ENCODE data around the gene KASH5. TPM values are rescaled to one million over a fixed set of nuclear protein-coding genes. Genes with fewer than 3 reads are reported as not detected.
"Not testable (repeated sequence)": the region's sequence is repeated elsewhere in the genome, so short reads cannot be mapped to it uniquely, and the experiment has no call there.

KASH5 gene
- total RNA-seq, 1 experiment from 2014 or later = not detected

DNA sequence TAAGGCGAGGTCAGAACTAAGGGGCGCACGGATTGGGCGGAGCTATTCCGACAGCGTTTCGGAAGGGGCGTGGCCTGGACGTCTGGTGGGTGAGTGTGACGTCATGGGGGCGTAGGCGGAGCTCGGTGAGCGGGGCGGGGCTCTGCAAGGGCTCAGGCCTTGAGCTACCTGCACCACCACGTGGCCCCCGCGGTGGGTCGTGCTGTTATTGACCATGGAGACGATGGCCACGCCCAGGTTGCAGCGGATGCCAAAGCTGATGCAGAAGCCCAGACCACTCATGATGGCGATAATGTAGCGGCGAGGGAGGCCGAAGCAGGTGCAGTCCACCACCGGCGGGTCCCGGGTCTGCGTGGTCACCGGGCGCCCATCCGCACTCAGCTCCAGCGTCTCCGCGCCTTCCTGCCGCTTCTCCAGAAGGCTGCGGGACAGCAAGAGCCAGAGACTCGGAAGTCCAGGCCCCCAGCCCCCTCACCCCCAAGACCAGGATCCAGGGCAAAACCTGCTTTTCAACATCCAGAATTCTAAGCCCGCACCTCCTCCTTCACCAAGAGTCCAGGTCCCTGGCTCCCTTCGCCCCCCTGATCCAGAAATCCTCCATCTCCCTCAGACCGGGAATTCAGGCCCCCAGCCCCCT lies 48.5 kb downstream of the KASH5 start:
- DNase-seq (ENCODE audit: low spot score) = no peak

DNA sequence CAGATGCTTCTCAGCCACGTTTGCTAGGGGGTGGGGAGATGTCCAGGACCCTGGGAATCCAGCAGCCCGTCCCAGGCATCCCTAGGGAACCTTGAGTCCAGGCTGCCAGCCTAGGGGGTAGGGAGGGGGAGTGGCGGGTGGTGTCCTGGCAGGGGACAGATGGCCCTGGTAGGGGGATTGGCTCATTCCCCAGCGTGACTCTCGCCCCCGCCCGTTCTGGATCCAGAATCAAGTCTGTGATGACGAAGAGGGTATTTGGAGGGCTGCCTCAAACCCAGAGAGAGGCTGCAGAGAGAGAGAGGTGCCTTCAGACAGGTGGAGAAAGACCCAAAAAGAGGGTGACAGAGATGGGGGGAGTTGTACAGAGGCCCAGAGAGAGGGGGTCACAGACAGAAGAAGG lies 49.2 kb downstream of the KASH5 start:
- no peak for DNase-seq (ENCODE audit: low spot score)

DNA sequence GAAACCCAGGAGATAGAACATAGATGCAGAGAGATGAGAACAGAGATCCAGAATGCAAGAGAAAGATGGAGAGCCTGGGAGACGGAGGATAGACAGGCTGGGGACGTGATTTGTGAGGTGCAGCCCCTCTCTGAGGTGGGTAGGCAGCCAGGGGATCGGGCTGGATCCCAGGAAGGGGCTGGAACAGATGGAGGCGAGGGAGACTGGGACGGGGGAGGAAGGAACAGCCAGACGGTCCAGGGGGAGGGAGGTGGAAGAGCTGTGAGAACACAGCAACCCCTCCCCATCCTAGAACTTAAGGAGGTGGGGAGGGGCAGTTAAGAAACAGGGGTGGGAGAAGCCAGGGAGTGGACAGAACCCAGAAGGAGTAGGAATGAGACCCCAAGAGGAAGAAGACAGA lies 50.2 kb downstream of the KASH5 start:
- no peak for DNase-seq (ENCODE audit: low spot score)

DNA sequence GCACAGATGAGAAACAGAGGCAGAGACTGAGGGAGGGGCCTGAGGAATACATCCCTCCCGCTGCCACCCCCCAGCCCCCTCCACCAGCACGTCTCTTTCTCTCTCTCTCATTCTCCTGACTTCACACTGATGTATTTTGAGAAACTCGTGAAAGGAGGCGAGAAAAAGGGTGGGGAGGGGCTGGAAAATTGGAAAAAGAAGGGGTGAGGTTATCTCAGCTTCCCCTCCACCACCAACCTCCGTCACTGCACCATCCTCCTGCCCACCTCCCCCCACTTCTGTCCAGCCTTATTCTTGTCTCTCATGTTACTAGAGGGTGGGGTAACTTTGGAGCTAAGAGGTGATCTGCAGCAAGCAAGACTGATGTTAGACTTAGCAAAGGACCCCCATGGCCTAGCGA lies 51.8 kb downstream of the KASH5 start:
- DNase-seq (ENCODE audit: low spot score) = no peak

DNA sequence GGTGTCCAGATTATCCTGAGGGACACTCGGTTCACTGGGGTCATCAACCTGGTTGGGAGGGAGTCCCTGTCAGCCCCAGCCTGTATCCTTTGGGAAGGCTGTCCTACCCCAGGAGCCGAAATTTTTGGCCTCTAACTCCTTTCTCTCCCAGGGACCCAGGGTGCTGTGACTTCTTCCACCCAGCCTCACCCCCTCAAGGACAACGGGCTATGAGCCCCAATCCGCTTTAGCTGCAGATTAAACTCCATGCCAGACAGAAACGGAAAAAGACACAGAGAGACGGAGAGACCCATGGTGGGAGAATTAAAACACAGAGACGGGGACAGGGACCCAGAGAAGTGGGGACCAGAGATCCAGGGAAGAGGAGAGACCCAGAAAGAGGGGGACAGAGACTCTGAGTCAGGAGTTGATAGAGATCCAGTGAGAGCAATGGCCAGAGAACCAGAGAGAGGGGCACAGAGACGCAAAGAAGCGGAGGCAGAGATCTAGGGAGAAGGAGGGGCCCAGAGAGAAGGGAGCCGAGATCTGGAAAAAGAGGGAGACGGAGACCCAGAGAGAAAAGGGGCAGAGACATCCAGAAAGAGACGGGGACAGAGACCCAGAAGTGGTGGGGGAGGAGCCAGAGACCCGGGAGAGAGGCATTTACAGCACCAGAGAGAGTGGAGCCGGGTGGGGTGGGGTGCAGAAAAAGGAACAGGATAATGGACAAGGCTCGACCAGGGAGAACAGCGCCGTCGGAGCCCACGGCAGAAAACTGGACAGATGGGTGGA lies 52.6 kb downstream of the KASH5 start:
- DNase-seq (ENCODE audit: low spot score) = no peak

DNA sequence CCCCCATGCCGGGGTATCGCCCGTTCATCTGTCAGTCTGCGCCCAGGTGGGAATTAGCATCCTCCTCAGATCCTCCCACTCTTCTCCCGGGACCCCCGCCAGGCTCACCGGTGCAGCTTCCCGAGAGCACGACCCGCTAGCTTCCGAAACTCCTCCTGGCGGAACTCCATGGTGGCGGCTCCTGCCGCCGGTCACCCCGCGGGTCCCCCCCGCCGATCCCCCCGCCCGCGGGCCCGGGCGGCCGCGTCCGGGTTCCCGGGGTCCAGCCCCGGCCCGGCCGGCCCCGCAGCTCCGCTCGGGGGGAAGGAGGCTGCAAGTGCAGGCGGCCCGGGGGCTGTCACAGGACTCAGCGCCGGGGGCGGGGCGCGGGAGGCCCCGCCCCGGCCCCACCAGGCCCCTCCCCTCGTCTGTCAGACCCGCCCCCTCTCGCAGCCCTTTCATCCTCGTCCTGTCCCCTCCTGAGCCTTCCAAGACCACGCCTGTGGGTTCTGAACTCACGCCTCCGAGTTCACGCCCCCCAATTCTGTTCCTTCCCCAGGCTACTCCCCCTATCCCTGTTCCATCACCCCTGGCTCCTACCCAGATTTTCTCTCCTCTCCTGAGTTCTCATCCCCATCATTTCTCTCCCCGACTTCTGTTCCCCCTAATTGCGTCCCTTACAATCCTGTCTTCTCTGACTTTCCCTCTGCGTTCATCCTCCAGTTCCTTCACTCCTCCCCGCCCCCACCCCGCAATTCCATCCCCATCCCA lies 53.3 kb downstream of the KASH5 start, which contains the start of gene SLC17A7:
TSS of gene SLC17A7 (minus strand) at position 318 of the 750 bp plus-strand sequence. CDS start at position 170, 148 bp downstream.
- peak; percentile 52 for DNase-seq (ENCODE audit: low spot score)

DNA sequence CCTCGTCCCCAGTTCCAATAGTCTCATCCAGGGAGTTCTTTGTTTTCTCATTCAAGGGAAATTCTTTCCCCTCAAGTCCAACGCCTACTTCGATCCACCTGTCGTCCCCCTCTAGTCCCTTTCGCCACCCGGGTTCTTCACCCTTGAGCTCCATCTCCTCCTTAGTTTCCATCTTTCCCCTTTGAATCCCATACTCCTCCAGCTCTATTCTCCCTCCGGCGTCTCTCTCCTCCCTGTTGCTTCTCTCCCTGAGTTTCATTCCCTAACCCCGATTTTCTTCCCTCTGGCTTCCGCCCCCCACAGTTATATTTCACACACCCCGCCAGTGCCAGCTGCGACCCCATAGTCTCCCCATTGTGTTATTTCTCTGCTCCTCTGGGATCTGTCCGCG lies 53.9 kb downstream of the KASH5 start:
- no peak for DNase-seq (ENCODE audit: low spot score)

DNA sequence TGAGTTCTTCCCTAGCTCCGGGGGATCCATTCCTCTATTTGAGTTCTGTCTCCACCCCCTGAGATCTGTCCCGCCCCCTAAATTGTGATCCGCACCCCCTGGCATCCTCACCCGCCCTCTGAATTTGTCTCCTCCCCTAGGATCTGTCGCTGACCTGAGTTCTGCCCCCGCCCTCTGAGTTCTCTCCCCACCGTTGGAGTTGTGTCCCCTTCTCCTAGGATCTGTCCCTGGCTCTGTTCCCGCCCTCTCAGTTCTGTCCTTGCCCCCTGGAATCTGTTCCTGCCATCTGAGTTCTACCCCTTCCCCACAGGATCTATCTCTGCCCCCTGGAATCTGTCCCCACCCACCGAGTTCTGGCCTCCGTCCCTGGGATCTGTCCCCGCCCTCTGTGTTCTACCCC lies 54.3 kb downstream of the KASH5 start:
- no peak for DNase-seq (ENCODE audit: low spot score)

DNA sequence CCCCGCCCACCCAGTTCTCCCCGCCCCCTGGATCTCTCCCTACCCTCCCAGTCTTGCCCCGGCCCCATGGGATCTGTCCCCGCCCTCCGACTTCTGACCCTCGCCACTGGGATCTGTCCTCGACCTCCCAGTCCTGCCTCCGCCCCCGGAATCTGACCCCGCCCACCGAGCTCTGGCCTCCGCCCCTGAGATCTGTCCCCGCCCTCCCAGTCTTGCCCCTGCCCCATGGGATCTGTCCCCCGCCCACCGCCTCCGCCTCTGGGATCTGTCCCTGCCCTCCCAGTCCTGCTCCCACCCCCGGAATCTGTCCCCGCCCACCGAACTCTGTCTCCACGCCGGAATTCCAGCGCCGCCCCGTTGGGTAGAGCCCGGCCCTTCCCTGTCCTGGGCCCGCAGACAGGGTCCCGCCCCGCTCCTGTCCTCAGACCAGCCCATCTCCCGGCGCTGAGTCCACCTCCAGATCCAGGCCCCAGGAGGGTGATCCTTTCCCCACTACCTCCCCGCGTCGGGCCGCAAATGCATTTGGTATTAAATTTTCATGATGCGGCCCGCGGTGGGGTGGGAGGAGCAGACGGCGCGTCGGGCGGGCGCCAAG lies 54.8 kb downstream of the KASH5 start:
- DNase-seq (ENCODE audit: low spot score) = peak; percentile 99

DNA sequence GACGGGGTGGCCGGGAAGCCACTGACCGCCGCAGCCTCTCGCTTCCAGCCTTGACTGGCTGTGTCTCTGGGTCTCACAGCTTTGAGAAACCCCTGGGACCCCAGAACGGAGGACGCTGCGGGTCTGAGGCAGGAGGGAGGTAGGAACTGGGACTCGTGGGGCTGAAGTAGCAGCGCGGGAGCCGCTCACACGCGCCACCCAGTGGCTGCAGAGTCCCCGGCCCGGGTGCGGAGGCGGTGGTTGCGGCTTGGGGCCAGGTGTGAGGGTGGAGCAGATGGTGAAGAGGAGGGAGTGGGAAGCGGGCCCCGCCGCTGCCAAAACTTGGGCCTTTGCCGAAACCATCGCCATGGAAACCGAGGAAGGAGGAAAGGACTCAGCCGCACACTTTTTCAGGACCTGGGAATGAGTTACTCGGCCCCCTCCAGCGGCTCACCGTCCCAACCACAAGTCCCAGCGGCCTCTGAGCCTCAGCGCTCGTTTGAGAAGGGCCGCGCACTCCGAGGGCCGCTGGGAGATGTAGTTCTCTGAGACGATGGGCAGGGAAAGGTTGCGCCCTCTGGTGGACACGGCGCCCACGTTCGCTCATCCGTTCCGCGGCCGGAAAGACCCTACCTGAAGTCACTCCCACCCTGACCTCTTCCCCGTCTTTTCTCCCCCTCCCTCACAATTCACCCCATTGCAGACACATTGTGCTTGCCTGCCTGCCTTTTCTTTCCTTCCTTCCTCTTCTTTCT lies 55.5 kb downstream of the KASH5 start:
- DNase-seq (ENCODE audit: low spot score) = peak; percentile 99

DNA sequence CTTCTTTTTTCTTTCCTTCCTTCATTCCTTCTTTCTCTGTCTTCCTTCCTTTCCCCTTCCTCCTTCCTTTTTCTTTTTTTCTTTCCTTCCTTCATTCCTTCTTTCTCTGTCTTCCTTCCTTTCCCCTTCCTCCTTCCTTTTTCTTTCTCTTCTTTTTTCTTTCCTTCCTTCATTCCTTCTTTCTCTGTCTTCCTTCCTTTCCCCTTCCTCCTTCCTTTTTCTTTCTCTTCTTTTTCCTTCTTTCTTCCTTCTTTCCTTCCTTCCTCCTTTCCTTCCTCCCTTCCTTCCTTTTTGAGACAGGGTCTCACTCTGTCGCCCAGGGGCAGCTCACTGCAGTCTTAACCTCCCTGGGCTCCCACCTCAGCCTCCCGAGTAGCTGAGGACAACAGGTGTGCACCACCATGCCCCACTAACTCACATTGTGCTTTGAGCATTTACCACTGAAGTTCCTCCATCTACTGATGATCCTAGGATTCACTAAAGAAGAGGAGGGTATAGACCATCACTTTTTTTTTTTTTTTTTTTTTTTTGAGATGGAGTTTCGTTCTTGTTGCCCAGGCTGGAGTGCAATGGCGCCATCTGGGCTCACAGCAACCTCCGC lies 56.2 kb downstream of the KASH5 start:
- not testable (repeated sequence) for DNase-seq (ENCODE audit: low spot score)

DNA sequence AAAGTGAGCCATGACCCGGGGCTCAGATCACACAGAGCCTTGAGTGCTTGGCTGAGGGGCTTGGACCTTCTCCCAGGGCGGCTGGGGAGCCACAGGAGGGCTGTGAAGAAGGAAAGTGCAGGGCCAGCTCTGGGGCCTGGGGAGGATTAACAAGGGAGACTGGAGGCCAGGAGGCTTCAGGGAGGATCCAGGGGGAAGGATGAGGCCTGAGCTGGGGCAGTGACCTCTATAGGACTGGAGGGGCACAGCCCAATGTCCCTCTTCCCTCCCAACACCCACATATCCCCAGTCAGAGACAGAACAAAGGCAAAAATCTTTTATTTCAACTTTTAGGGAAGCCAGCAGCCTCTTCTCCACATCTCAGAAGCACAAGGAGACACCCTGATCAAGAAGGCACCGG lies 57.9 kb downstream of the KASH5 start:
- DNase-seq (ENCODE audit: low spot score) = no peak

DNA sequence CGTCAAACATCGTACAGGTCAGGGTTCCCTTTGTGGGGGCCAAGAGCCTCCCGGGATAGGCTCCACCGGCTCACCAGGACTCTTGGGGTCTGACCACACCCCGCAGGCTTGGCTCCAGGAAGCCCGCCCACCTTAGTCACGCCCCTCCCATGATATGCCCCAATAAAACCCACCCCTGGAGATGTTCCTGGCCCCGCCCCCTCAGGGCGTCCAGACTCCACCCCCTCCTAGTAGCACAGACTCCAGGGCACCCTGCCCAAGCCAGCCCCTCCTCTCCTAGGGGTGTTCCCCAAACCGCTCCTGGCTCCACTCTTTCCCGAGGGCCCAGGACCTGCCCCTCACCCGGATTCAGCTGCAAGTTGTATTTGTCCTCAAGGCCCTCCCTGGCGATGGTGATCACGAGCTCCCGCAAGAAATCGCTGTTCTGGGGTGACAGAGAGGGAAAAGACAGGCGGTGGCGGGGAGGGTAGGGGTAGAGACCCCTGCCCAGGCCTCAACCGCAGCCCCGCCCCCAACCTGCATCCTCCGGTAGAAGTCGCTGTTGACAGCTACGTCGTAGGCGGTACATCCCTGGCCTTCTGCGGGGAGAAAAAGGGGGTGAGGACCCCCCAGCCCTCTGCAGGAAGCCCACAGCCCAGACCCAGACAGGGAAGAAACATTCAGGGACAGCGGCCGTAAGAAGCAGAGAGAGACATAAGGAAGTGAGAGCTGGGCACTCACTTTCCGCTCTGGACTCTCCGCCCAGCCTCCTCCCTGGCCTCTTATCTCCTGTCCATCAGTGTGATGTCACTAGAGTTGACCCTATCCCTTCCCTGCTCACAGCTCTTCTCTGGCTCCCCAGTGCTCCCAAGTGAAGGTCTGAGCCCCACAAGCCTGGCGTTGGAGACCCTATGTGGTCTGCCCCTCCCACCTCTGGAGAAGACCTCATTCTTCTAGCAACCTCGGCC lies 59.7 kb downstream of the KASH5 start:
- no peak for DNase-seq (ENCODE audit: low spot score)

DNA sequence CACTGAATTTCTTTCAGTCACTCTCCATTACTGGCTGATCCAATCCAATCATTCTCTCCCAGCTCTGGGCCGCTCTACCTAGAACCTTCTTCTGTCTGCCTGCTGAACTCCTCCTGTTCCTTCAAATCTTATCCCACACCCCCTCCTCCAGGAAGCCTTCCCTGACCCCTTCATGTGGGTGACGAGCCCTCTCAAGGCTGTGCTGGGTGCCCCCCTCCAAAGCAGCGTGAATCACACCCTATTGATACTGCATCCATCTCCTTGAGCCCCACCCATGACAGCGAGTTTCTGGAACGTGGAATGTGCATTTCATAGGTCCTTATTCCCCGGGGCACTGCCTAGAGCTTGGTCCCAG lies 60.4 kb downstream of the KASH5 start:
- DNase-seq (ENCODE audit: low spot score) = no peak

DNA sequence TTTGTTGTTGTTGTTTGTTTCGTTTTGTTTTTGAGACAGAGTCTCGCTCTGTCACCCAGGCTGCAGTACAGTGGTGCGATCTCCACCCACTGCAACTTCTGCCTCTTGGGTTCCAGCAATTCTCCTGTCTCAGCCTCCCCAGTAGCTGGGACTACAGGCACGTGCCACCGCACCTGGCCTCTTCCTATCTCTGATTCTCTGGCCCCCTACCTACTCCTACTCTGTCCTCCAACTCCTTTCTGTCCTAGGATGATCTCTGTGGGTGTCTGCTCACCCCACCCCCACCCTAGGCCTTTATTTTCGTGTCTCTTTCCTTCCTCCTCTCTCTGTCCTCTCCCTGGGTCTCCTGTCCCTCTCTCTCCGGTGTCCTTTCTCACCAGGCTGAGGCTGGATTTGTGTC lies 62.4 kb downstream of the KASH5 start:
- DNase-seq (ENCODE audit: low spot score) = no peak

DNA sequence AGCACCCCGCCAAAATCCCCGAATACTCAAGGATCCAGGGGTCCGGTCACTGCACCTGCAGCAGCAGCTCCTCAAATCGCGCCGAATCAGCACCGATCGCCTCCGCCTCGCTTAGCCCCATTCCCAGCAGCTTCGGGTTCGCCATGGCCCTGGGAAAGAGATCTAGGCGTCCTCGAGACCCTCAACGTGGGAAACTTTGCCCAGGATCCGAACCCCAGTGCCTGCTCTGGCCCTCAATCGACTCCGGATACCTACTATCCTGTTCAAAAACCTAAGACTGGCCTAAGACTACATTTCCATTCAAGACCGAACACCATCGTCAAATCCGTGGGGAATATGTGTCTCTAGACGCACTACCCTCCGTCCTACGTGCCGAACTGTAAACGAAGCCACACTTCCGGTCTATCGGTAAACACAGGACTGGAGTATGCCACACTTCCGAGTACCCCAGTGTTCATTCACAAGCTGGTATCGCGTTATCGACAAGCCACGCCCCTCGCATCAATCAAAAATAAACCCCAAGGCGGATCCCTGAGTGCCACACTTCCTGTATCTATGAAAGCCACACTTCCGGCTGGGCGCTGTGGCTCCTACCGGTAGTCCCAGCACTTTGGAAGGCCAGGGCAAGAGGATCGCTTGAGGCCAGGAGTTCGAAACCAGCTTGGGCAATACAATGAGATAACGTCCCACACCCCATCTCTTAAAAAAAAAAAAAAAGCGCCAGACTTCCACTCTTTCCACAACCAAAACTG lies 63.6 kb downstream of the KASH5 start, which contains the start of gene PIH1D1:
TSS of gene PIH1D1 (minus strand) at position 385 of the 752 bp plus-strand sequence. CDS start at position 145, 240 bp downstream.
- DNase-seq (ENCODE audit: low spot score) = peak; percentile 100

DNA sequence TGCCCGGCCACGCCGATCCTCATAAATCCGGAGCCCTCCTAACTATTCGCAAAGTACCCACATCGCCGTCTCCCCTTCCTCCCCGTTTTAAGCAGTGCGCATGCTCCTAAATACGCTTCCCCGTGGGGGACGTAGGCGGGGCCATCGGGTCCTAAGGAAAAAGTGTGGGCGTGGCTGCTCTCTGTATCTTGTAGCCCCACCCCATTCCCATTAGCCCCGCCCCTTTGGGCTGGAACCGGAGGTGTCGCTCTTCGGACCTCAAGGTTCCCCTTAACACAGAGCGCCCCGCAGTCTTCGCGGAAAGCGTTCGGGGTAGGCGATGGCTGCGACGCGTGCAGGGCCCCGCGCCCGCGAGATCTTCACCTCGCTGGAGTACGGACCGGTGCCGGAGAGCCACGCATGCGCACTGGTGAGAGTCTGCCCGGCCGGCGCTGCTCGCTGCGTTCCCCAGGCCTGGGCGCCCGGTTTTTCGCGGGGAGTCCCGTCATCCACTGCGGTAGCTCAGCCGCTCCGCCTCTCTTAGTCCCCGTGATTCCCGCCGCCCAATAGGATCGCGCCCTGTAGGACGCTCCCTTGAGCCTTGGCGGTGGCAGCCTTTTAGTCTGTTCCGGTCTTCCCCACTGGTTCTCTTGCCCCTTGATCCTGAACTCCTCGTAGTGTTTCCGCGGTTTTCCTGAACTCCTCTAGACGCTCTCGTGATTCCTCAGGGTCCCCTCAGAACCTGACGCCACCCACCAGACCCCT lies 65.1 kb downstream of the KASH5 start, which contains the start of gene ALDH16A1:
TSS of gene ALDH16A1 (plus strand) at position 213 of the 744 bp plus-strand sequence. CDS start at position 320, 107 bp downstream.
- peak; percentile 100 for DNase-seq (ENCODE audit: low spot score)

DNA sequence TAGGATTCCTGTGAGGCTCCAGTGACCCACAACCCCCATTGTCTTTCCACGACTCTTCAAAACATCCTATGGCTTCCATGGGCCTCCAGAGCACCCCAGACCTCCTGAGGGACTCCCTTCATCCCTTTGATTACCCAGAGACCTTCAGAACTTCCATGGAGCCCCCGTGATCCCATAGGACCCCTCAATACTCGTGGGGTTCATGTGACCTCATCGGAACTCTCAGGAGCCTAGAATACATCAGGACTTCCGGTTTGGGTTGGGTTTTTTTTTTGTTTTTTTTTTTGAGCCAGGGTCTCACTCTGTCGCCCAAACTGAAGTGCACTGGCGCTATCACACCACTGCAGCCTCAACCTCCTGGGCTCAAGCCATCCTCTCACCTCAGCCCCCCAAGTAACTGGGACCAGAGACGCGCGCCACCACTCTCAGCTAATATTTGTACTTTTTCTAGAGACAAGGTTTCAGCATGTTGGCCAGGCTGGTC lies 65.8 kb downstream of the KASH5 start:
- DNase-seq (ENCODE audit: low spot score) = no peak

Measured in HT-29 (cell line).